Astrocyte (in vitro differentiated cells and primary cell): ENCODE data around the gene ADCY3. TPM values are rescaled to one million over a fixed set of nuclear protein-coding genes. Genes with fewer than 3 reads are reported as not detected.

Source experiments
- DNase-seq: peaks from one replicate; pipeline ENCODE4 v3.0.0-alpha.2; 2010; ENCODE audit warnings: low read depth
- FAIRE-seq: peaks from 2 replicates; lab custom pipeline; 2011; peaks lifted over from hg19 to GRCh38; lab: Jason Lieb, UNC
- H2AFZ ChIP-seq: 2 replicates; pipeline ENCODE4 v1.6.0; 2012; ENCODE audit warnings: low read depth, low read length, inconsistent platforms
- H3K27ac ChIP-seq: 2 replicates; pipeline ENCODE4 v1.5.1; 2011; ENCODE audit warnings: low read depth, low read length, inconsistent platforms
- H3K27me3 ChIP-seq: 2 replicates; pipeline ENCODE4 v1.6.0; 2011; ENCODE audit warnings: low read length, inconsistent platforms; ENCODE audit not compliant: insufficient read depth
- H3K36me3 ChIP-seq: 2 replicates; pipeline ENCODE4 v1.5.1; 2011; ENCODE audit warnings: low read length, inconsistent platforms; ENCODE audit not compliant: insufficient read depth
- H3K4me1 ChIP-seq: 2 replicates; pipeline ENCODE4 v1.5.1; 2011; ENCODE audit warnings: low read length, inconsistent platforms; ENCODE audit not compliant: insufficient read depth
- H3K4me2 ChIP-seq: 2 replicates; pipeline ENCODE4 v1.6.0; 2012; ENCODE audit warnings: low read length, inconsistent platforms
- H3K4me3 ChIP-seq: 2 replicates; pipeline ENCODE4 v1.5.1; 2011; ENCODE audit warnings: low read depth, mild to moderate bottlenecking, low read length, inconsistent platforms; ENCODE audit not compliant: insufficient read depth
- H3K79me2 ChIP-seq: 2 replicates; pipeline ENCODE4 v1.6.0; 2012; ENCODE audit warnings: mild to moderate bottlenecking, low read length, inconsistent platforms; ENCODE audit not compliant: insufficient read depth
- H3K9ac ChIP-seq: 2 replicates; pipeline ENCODE4 v1.6.0; 2012; ENCODE audit warnings: mild to moderate bottlenecking, low read length, inconsistent platforms
- H3K9me3 ChIP-seq: 2 replicates; pipeline ENCODE4 v1.5.1; 2012; ENCODE audit warnings: low read depth, mild to moderate bottlenecking, low read length, inconsistent platforms; ENCODE audit not compliant: insufficient read depth
- H4K20me1 ChIP-seq: 2 replicates; pipeline ENCODE4 v1.6.0; 2012; ENCODE audit warnings: low read length, inconsistent platforms; ENCODE audit not compliant: insufficient read depth
- H3K27ac Mint-ChIP-seq: one replicate; pipeline ENCODE4 v1.8.0; 2021; ENCODE audit warnings: mild to moderate bottlenecking, mixed read lengths; ENCODE audit not compliant: unreplicated experiment
- H3K27me3 Mint-ChIP-seq: one replicate; pipeline ENCODE4 v1.8.0; 2021; ENCODE audit warnings: low read depth, mixed read lengths; ENCODE audit not compliant: unreplicated experiment
- H3K36me3 Mint-ChIP-seq: one replicate; pipeline ENCODE4 v1.8.0; 2021; ENCODE audit warnings: low read depth, mixed read lengths; ENCODE audit not compliant: unreplicated experiment
- H3K4me1 Mint-ChIP-seq: one replicate; pipeline ENCODE4 v1.8.0; 2021; ENCODE audit warnings: low read depth, mixed read lengths; ENCODE audit not compliant: unreplicated experiment
- H3K4me3 Mint-ChIP-seq: one replicate; pipeline ENCODE4 v1.8.0; 2021; ENCODE audit warnings: mild to moderate bottlenecking, moderate library complexity, mixed read lengths; ENCODE audit not compliant: unreplicated experiment
- H3K9me3 Mint-ChIP-seq: one replicate; pipeline ENCODE4 v1.8.0; 2021; ENCODE audit warnings: mild to moderate bottlenecking, mixed read lengths; ENCODE audit not compliant: unreplicated experiment
- CTCF ChIP-seq: IDR thresholded peaks from 2 replicates; pipeline ENCODE4 v1.5.1; 2011; ENCODE audit warnings: low read depth, mild to moderate bottlenecking, inconsistent platforms, low read length, moderate library complexity; ENCODE audit not compliant: insufficient read depth
- EZH2 ChIP-seq: IDR thresholded peaks from 2 replicates; pipeline ENCODE4 v1.6.1; 2012; ENCODE audit warnings: mild to moderate bottlenecking, low read length, inconsistent platforms; ENCODE audit not compliant: insufficient read depth
- total RNA-seq: library from RNA; stranded (reverse); gene quantifications from 2 replicates; pipeline ENCODE4 v1.2.1, GENCODE V29; 2021

ADCY3 gene
- total RNA-seq, 1 donor from 2014 or later = 12.5 TPM

- no peaks in the 10 kb centered on the region for H3K9me3 Mint-ChIP-seq
- FAIRE-seq = no peak
- Histone ChIP-seq H3K4me1 (no peaks in the 10 kb centered on the region), H3K4me2 (no peak overlapping the region), H3K9ac (no peak overlapping the region), H4K20me1 (peaks cover 41% of the 10 kb centered on the region), H3K27me3 (peaks cover 3% of the 10 kb centered on the region), H3K4me3 (no peak overlapping the region), H3K27ac (no peak overlapping the region), H2AFZ (no peak overlapping the region), H3K36me3 (no peaks in the 10 kb centered on the region), H3K9me3 (no peaks in the 10 kb centered on the region), H3K79me2 (no peaks in the 10 kb centered on the region)
- H3K4me1 Mint-ChIP-seq = peaks cover 8% of the 10 kb centered on the region
- no peak for TF ChIP-seq CTCF
- no peak for TF ChIP-seq EZH2
- H3K36me3 Mint-ChIP-seq = no peaks in the 10 kb centered on the region
- no peak overlapping the region for H3K4me3 Mint-ChIP-seq
- H3K27ac Mint-ChIP-seq = no peak overlapping the region
- no peak for DNase-seq
- peaks cover 2% of the 10 kb centered on the region for H3K27me3 Mint-ChIP-seq
Measured at GRCh38 chr2:24874035-24874434, 46.0 kb downstream of the ADCY3 start.

GRCh38 chr2:24873619-24874018, 46.4 kb downstream of the ADCY3 start:
- Mint-ChIP-seq H3K9me3 (no peaks in the 10 kb centered on the region), H3K27ac (no peak overlapping the region), H3K4me1 (peaks cover 8% of the 10 kb centered on the region), H3K27me3 (peaks cover 2% of the 10 kb centered on the region), H3K4me3 (no peak overlapping the region), H3K36me3 (no peaks in the 10 kb centered on the region)
- Histone ChIP-seq H3K9me3 (no peaks in the 10 kb centered on the region), H3K4me3 (no peak overlapping the region), H4K20me1 (peaks cover 41% of the 10 kb centered on the region), H3K36me3 (no peaks in the 10 kb centered on the region), H3K79me2 (no peaks in the 10 kb centered on the region), H3K9ac (no peak overlapping the region), H2AFZ (no peak overlapping the region), H3K27ac (no peak overlapping the region), H3K4me1 (no peaks in the 10 kb centered on the region), H3K27me3 (peaks cover 3% of the 10 kb centered on the region), H3K4me2 (no peak overlapping the region)
- TF ChIP-seq EZH2 (no peak), CTCF (no peak)
- no peak for DNase-seq
- FAIRE-seq = no peak

GRCh38 chr2:24872344-24873115, 47.5 kb downstream of the ADCY3 start:
- H3K27me3 ChIP-seq = no peaks in the 10 kb centered on the region
- H3K4me3 ChIP-seq = no peak overlapping the region
- H3K9me3 ChIP-seq = no peaks in the 10 kb centered on the region
- peaks cover 37% of the 10 kb centered on the region for H4K20me1 ChIP-seq
- TF ChIP-seq EZH2 (no peak), CTCF (no peak)
- Mint-ChIP-seq H3K4me1 (peaks cover 8% of the 10 kb centered on the region), H3K36me3 (no peaks in the 10 kb centered on the region), H3K27me3 (peaks cover 2% of the 10 kb centered on the region), H3K4me3 (no peak overlapping the region), H3K27ac (no peak overlapping the region), H3K9me3 (no peaks in the 10 kb centered on the region)
- no peaks in the 10 kb centered on the region for H3K79me2 ChIP-seq
- H3K27ac ChIP-seq = no peak overlapping the region
- no peak for DNase-seq
- H3K4me2 ChIP-seq = no peak overlapping the region
- no peak overlapping the region for H3K9ac ChIP-seq
- FAIRE-seq = no peak
- no peak overlapping the region for H2AFZ ChIP-seq
- no peaks in the 10 kb centered on the region for H3K36me3 ChIP-seq
- H3K4me1 ChIP-seq = no peaks in the 10 kb centered on the region
